GM19351 (cell line): Measurements from ENCODE around the gene ASPN.

Source experiments
- ATAC-seq: cut with Tn5 transposase; IDR thresholded peaks from one replicate; pipeline ENCODE4 v1.9.1; 2021; ENCODE audit warnings: mild to moderate bottlenecking, moderate library complexity; ENCODE audit not compliant: unreplicated experiment

ASPN gene

GRCh38 chr9:92482329-92482728 lies at the start of gene ASPN:
Gene ASPN (minus strand): TSS chr9:92482506.
- ATAC-seq: no peak

GRCh38 chr9:92530893-92531292 lies 48.6 kb upstream of the ASPN start:
- no peak for ATAC-seq

- no peak for ATAC-seq
Observed at GRCh38 chr9:92529124-92529523, 46.8 kb upstream of the ASPN start.

- no peak for ATAC-seq
Observed at GRCh38 chr9:92528522-92528849, 46.2 kb upstream of the ASPN start.

- ATAC-seq: no peak
Observed at GRCh38 chr9:92527832-92528521, 45.7 kb upstream of the ASPN start.

GRCh38 chr9:92527291-92527828 lies 45.1 kb upstream of the ASPN start:
- no peak for ATAC-seq

GRCh38 chr9:92525306-92525705 lies 43.0 kb upstream of the ASPN start:
- no peak for ATAC-seq

- no peak for ATAC-seq
Observed at GRCh38 chr9:92524881-92525280, 42.6 kb upstream of the ASPN start.

GRCh38 chr9:92522983-92523970 lies 41.0 kb upstream of the ASPN start:
- no peak for ATAC-seq

- ATAC-seq: no peak
Observed at GRCh38 chr9:92520837-92521236, 38.5 kb upstream of the ASPN start.

GRCh38 chr9:92518199-92518598 lies 35.9 kb upstream of the ASPN start:
- ATAC-seq: no peak

GRCh38 chr9:92517046-92517445 lies 34.7 kb upstream of the ASPN start:
- ATAC-seq: no peak

- no peak for ATAC-seq
Observed at GRCh38 chr9:92516521-92516920, 34.2 kb upstream of the ASPN start.

- ATAC-seq: no peak
Observed at GRCh38 chr9:92514635-92515034, 32.3 kb upstream of the ASPN start.

GRCh38 chr9:92513349-92513748 lies 31.0 kb upstream of the ASPN start:
- no peak for ATAC-seq

- ATAC-seq: no peak
Observed at GRCh38 chr9:92512622-92513021, 30.3 kb upstream of the ASPN start.

- no peak for ATAC-seq
Observed at GRCh38 chr9:92510747-92511146, 28.4 kb upstream of the ASPN start.

- no peak for ATAC-seq
Observed at GRCh38 chr9:92509050-92509449, 26.7 kb upstream of the ASPN start.

- ATAC-seq: no peak
Observed at GRCh38 chr9:92508018-92508820, 25.9 kb upstream of the ASPN start.

- ATAC-seq: no peak
Observed at GRCh38 chr9:92507496-92507895, 25.2 kb upstream of the ASPN start.

- no peak for ATAC-seq
Observed at GRCh38 chr9:92507005-92507404, 24.7 kb upstream of the ASPN start.
